Psoas muscle (tissue), 8 donors: ENCODE results near the gene ENDOV. TPM values are rescaled to one million over a fixed set of nuclear protein-coding genes. Genes with fewer than 3 reads are reported as not detected.

Experiments used
- ATAC-seq, 4 donors: fragments of 200-7000 bp; cut with Tn5 transposase; one replicate each; pipeline ENCODE4 v1.9.1; 2020; ENCODE audit warnings: moderate library complexity in 3 of 4, mild to moderate bottlenecking in 2 of 4
- DNase-seq, 2 donors: peaks; one replicate each; pipeline ENCODE4 v3.0.0-alpha.2; 2020
- H3K27ac ChIP-seq: fragments of 200-600 bp; one replicate; pipeline ENCODE4 v1.8.0; 2022
- H3K27me3 ChIP-seq, 3 donors: fragments of 200-600 bp in 1 of 3; one replicate each; pipeline versions ENCODE4 v1.6.1 to v1.8.0; 2013 to 2022; ENCODE audit warnings: low read length in 2 of 3, mild to moderate bottlenecking in 2 of 3, moderate library complexity in 1 of 3; ENCODE audit not compliant: insufficient read depth in 3 of 3
- H3K36me3 ChIP-seq, 2 donors: fragments of 200-600 bp in 1 of 2; one replicate each; pipeline versions ENCODE4 v1.6.1 to v1.8.0; 2013 to 2022; ENCODE audit warnings: low read depth in 1 of 2, mild to moderate bottlenecking in 1 of 2, moderate library complexity in 1 of 2; ENCODE audit not compliant: insufficient read depth in 1 of 2
- H3K4me1 ChIP-seq: fragments of 200-600 bp; one replicate; pipeline ENCODE4 v1.8.0; 2022
- H3K4me3 ChIP-seq: fragments of 200-600 bp; one replicate; pipeline ENCODE4 v1.8.0; 2022; ENCODE audit warnings: mild to moderate bottlenecking
- H3K9me3 ChIP-seq: fragments of 200-600 bp; one replicate; pipeline ENCODE4 v1.8.0; 2022
- CTCF ChIP-seq: fragments of 200-600 bp; IDR thresholded peaks from one replicate; pipeline ENCODE4 v1.8.0; 2022; ENCODE audit warnings: antibody characterized with exemption
- WGBS, 3 donors: extraction: QIAGEN DNeasy Blood & Tissue Kit; methylation state at CpG; one replicate each; pipeline versions ENCODE4 v1.1.6 to v1.1.7; 2013; 5-methylcytosine and 5-hydroxymethylcytosine counted together
- intact Hi-C, 2 donors: fragments of 100-400 bp; cut with DNase I; formaldehyde crosslinking; loops; one replicate each; pipeline versions ENCODE4 v1.11.0 to v1.14.2; 2022
- polyA plus RNA-seq, 3 donors: library from polyadenylated mRNA; stranded (reverse); fragments of 200-250 nt; gene quantifications; one replicate each; pipeline ENCODE4 v1.2.3, GENCODE V29; 2013
- total RNA-seq, 4 donors: library from RNA; stranded (reverse); fragmentation: NEBNext Ultra II Directional in 2 of 4; extraction: Animal tissue kit (Norgen Biotek cat#: 25700) in 2 of 4; gene quantifications; one replicate each; pipeline versions ENCODE4 v1.2.1 to v1.2.4, GENCODE V29; 2021 to 2023
- donor health status: healthy with polysubstance abuse.
- donor health status: DM: no; HTN: no; CAD: no; lungs with moderate emphysema.
- donor health status: Bipolar disorder and iron deficiency.
- donor health status: healthy.
- donor health status: DM: yes; HTN: yes; CAD: no.
- donor health status: DM: no; HTN: no; CAD: no.
- donor health status: DM: no; HTN: no; CAD: no.
- donor health status: DM: yes; HTN: yes; CAD: no.

Gene ENDOV
- total and polyA plus RNA-seq, 7 donors = 12.0 to 24.3 (median 17.9) TPM

GRCh38 chr17:80441133-80441578, 26.2 kb downstream of the ENDOV start:
- intact Hi-C loops = no loop called here
- ATAC-seq (peak in 2 of 4 donors; percentile 56 to 58), DNase-seq (peak in 1 of 2 donors; percentile 62)

DNA sequence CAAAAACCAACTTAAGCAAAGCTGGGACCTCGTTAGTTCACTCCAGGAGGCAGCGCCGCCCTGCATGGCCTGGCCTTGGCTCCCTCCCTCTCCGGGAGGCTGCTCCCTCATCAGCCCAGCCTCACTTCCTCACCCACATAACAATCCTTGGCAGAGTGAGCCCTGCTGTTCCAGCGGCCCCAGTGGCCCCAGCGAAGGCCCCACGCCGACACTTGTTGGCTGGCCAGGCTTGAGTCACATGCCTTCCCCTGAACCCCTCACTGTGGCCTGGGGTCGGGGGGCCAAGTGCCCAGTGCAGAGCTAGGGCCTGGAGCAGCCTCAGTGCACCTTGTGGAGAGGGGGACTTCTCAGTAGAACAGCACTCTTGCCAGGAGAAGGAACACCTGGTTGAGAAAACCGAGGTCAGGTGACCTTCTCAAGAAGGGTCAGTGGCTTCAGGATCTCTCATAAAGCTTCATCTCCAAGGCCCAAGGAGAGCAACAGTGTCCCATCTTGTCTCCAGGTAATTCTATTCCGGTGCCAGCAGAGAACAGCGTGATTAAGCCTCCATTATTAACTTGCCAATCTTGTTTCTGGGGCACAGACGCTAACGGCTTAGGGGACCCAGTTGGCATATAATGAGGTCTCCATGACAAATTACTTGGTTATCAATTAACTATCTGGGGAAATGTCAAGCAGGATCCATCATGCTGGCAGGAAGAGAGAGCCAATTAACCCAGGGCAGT, 26.8 kb downstream of the ENDOV start:
- Histone ChIP-seq H3K9me3 (no peaks in the 10 kb centered on the region), H3K36me3 (peaks cover 0 to 3% of the 10 kb centered on the region in 2 donors), H3K27ac (no peak overlapping the region), H3K4me3 (no peak overlapping the region), H3K27me3 (peaks cover 0 to 2% (median 0%) of the 10 kb centered on the region in 3 donors), H3K4me1 (no peaks in the 10 kb centered on the region)
- DNase-seq (no peak), ATAC-seq (no peak)
- no peak for TF ChIP-seq CTCF
- intact Hi-C loops = no loop called here
- 86 to 91% (median 88%) methylated on average over 14 of the region's 14 CpGs for WGBS, 3 donors

More at GRCh38 chr17:80441133-80441578, 26.2 kb downstream of the ENDOV start:
- Histone ChIP-seq H3K27ac (no peak overlapping the region), H3K27me3 (peaks cover 0 to 2% (median 0%) of the 10 kb centered on the region in 3 donors), H3K4me1 (no peaks in the 10 kb centered on the region), H3K36me3 (peaks cover 0 to 9% of the 10 kb centered on the region in 2 donors), H3K9me3 (no peaks in the 10 kb centered on the region), H3K4me3 (no peak overlapping the region)
- 21 to 29% (median 25%) methylated on average over 13 to 14 of the region's 14 CpGs for WGBS, 3 donors
- no peak for TF ChIP-seq CTCF

DNA sequence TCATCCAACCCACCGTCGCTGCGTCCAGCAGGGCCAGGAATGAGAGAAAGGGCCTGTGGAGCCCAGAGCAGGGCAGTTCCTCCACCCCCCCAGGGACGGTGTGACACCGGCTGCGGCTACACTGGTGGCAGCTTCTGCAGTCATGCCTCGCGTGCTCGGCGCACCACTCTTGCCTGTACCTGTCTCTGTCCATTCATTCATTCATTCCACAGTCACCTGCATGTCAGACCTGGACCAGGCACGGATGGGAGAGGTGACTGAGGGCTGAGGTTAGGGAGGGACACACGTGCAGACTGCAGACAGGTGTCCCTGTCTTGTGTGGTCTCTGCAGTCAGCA, 27.3 kb downstream of the ENDOV start:
- intact Hi-C loops = no loop called here
- DNase-seq = peak in 1 of 2 donors; percentile 28
- ATAC-seq = no peak
- Histone ChIP-seq H3K27ac (no peak overlapping the region), H3K4me1 (no peaks in the 10 kb centered on the region), H3K4me3 (no peak overlapping the region), H3K36me3 (no peaks in the 10 kb centered on the region), H3K9me3 (no peaks in the 10 kb centered on the region), H3K27me3 (peaks cover 0 to 2% (median 0%) of the 10 kb centered on the region in 3 donors)
- WGBS, 3 donors = 84 to 87% (median 87%) methylated on average over 12 of the region's 12 CpGs
- no peak for TF ChIP-seq CTCF

DNA sequence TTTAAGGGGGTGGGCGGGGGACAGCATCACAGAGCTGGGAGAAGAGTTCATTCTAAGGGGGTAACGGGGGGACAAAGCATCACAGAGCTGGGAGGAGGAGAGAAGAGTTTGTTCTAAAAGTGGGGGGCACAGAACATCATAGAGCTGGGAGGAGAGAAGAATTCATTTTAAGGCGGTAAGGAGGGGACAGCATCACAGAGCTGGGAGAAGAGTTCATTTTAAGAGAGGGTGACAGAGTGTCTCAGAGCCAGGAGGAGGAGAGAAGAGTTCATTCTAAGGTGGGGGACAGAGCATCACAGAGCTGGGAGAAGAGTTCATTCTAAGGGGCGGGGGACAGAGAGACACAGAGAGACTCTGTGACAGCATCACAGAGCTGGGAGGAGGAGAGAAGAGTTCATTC, 27.8 kb downstream of the ENDOV start:
- Histone ChIP-seq H3K4me3 (no peak overlapping the region), H3K27ac (no peak overlapping the region), H3K4me1 (no peaks in the 10 kb centered on the region), H3K27me3 (peaks cover 0 to 2% (median 0%) of the 10 kb centered on the region in 3 donors), H3K36me3 (no peaks in the 10 kb centered on the region), H3K9me3 (no peaks in the 10 kb centered on the region)
- no peak for ATAC-seq
- TF ChIP-seq CTCF = no peak
- intact Hi-C loops = no loop called here
- DNase-seq = no peak
- WGBS, 3 donors = 70 to 90% (median 87%) methylated on average over 3 to 4 of the region's 4 CpGs
